Measurements from ENCODE around the gene CEACAM1.
"Not testable (repeated sequence)": the region's sequence is repeated elsewhere in the genome, so short reads cannot be mapped to it uniquely, and the experiment has no call there.

CEACAM1 gene

DNA sequence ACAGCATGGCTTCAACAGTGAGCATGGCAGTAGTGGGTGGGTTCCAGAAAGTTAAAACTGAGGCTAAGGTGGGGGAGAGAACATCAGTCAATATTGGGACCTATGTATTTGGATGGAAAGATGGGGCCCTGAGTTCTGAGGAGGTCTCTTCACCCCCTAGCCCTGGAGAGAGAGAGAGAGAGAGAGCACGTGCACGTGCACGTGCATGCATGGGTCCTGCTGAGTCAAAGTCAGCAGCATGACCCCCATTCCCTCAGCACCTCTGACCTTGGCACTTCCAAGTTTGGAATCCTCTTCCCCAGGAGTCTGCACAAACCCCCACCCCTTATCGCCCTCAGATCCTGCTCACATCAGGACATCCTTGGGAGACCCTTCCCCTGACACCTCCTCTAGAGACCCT lies 32.5 kb upstream of the CEACAM1 start:
- no peak overlapping the region for H3K4me3 ChIP-seq (ENCODE audit: insufficient read depth, low read depth, low read length)
- H3K9me3 ChIP-seq (ENCODE audit: control insufficient read depth, low read length): no peaks in the 10 kb centered on the region
- no peaks in the 10 kb centered on the region for H3K36me3 ChIP-seq (ENCODE audit: control insufficient read depth, insufficient read depth, low read length)
- H3K27ac ChIP-seq (ENCODE audit: insufficient read depth, low read depth, low read length, poor library complexity, severe bottlenecking): no peak overlapping the region
- H3K4me1 ChIP-seq (ENCODE audit: control insufficient read depth, insufficient read depth, low read length): peaks cover 2% of the 10 kb centered on the region
- WGBS, 2 experiments: 90 to 95% methylated on average over 4 of the region's 4 CpGs
- no peaks in the 10 kb centered on the region for H3K27me3 ChIP-seq (ENCODE audit: control insufficient read depth, insufficient read depth, low read length, poor library complexity, severe bottlenecking)

DNA sequence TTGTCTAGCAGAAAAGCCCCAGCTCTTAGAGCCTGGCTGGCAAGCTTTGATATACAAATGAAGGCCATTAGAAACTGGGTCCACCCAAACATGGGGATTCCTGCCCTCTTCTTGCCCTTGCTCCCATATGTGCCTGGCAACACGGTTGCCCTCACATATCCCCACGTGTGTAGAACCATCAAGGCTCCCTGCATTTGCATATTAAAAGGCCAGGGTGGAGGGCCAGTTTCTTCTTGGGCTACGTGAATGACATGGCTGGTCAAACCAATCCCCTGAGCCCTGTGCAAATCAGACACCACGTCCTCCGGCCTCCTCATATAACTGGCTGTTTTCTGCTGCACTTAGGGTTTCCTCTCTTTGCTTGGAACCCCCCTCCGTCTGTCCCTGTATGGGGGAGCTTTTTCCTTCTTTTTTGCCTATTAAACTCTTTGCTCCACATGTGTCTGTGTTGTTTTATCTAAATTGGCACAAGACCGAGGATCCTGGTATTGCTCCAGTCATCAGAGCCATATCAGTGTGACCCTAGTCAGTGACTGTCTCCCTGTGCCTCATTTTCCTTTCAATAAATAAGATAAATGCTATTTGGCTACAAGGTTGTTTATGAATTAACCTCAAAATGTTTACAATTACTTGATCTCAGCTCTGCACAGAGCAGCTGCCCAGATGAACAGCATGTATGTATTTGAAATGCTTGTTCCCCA lies 30.3 kb upstream of the CEACAM1 start:
- H3K4me1 ChIP-seq (ENCODE audit: control insufficient read depth, insufficient read depth, low read length): peaks cover 8% of the 10 kb centered on the region
- H3K36me3 ChIP-seq (ENCODE audit: control insufficient read depth, insufficient read depth, low read length): no peaks in the 10 kb centered on the region
- H3K27me3 ChIP-seq (ENCODE audit: control insufficient read depth, insufficient read depth, low read length, poor library complexity, severe bottlenecking): no peaks in the 10 kb centered on the region
- WGBS, 2 experiments: 48 to 54% methylated on average over 7 of the region's 7 CpGs
- H3K4me3 ChIP-seq (ENCODE audit: insufficient read depth, low read depth, low read length): no peak overlapping the region
- H3K9me3 ChIP-seq (ENCODE audit: control insufficient read depth, low read length): no peaks in the 10 kb centered on the region
- H3K27ac ChIP-seq (ENCODE audit: insufficient read depth, low read depth, low read length, poor library complexity, severe bottlenecking): no peak overlapping the region

GRCh38 chr19:42557386-42557871 lies 29.1 kb upstream of the CEACAM1 start:
- H3K27me3 ChIP-seq (ENCODE audit: control insufficient read depth, insufficient read depth, low read length, poor library complexity, severe bottlenecking): not testable (repeated sequence)
- WGBS, 2 experiments: 91 to 96% methylated on average over 10 of the region's 10 CpGs

DNA sequence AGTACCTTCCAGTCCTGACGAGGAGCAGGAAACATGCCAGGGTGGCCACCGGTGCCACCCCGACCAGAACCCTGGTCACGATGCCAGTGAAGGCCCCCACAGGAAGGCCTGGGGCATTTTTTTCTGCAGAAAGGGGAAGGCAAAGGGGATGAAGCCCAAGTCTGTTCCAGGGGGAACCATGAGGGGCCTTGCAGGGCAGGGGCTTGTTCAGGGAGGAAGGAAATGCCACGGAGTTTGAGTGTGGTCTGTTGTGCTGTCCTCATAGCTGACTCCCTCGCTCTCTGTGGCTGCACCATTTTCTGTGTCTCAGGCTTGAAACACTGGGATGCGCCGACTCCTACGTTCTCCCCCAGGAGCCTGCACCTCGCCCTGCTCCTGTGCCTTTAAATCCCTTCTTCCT lies 27.5 kb upstream of the CEACAM1 start:
- H3K27ac ChIP-seq (ENCODE audit: insufficient read depth, low read depth, low read length, poor library complexity, severe bottlenecking): no peak overlapping the region
- H3K4me3 ChIP-seq (ENCODE audit: insufficient read depth, low read depth, low read length): no peak overlapping the region
- no peaks in the 10 kb centered on the region for H3K36me3 ChIP-seq (ENCODE audit: control insufficient read depth, insufficient read depth, low read length)
- no peaks in the 10 kb centered on the region for H3K9me3 ChIP-seq (ENCODE audit: control insufficient read depth, low read length)
- no peaks in the 10 kb centered on the region for H3K27me3 ChIP-seq (ENCODE audit: control insufficient read depth, insufficient read depth, low read length, poor library complexity, severe bottlenecking)
- peaks cover 8% of the 10 kb centered on the region for H3K4me1 ChIP-seq (ENCODE audit: control insufficient read depth, insufficient read depth, low read length)
- 88 to 91% methylated on average over 10 of the region's 10 CpGs for WGBS, 2 experiments

More at GRCh38 chr19:42557386-42557871, 29.1 kb upstream of the CEACAM1 start:
- not testable (repeated sequence) for H3K4me1 ChIP-seq (ENCODE audit: control insufficient read depth, insufficient read depth, low read length); H3K36me3 ChIP-seq (ENCODE audit: control insufficient read depth, insufficient read depth, low read length); H3K4me3 ChIP-seq (ENCODE audit: insufficient read depth, low read depth, low read length); H3K27ac ChIP-seq (ENCODE audit: insufficient read depth, low read depth, low read length, poor library complexity, severe bottlenecking); H3K9me3 ChIP-seq (ENCODE audit: control insufficient read depth, low read length)

DNA sequence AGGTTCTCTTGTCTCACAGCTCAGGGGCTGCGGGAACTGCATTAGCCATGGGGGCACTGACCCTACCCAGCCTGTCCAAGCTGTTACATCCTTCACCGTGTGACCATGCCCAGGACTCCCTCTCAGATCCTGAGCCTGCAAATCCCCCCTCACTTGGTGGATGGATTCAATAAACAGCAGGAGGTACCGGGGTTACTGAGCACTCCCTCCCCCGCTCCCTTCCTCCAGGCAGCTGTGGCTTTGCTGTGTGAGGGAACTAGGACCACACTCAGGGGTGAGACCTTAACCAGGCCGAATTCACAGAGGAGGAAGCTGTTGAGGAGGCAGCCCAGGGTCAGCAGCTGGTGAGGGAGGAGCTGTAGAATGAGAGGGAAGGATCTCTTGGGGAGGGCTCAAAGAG lies 27.0 kb upstream of the CEACAM1 start:
- H3K4me3 ChIP-seq (ENCODE audit: insufficient read depth, low read depth, low read length): no peak overlapping the region
- WGBS, 2 experiments: 52 to 62% methylated on average over 5 of the region's 5 CpGs
- H3K27me3 ChIP-seq (ENCODE audit: control insufficient read depth, insufficient read depth, low read length, poor library complexity, severe bottlenecking): no peaks in the 10 kb centered on the region
- H3K4me1 ChIP-seq (ENCODE audit: control insufficient read depth, insufficient read depth, low read length): peaks cover 8% of the 10 kb centered on the region
- no peaks in the 10 kb centered on the region for H3K9me3 ChIP-seq (ENCODE audit: control insufficient read depth, low read length)
- no peak overlapping the region for H3K27ac ChIP-seq (ENCODE audit: insufficient read depth, low read depth, low read length, poor library complexity, severe bottlenecking)
- no peaks in the 10 kb centered on the region for H3K36me3 ChIP-seq (ENCODE audit: control insufficient read depth, insufficient read depth, low read length)

- Histone ChIP-seq H3K9me3 (ENCODE audit: control insufficient read depth, low read length) (no peaks in the 10 kb centered on the region), H3K36me3 (ENCODE audit: control insufficient read depth, insufficient read depth, low read length) (no peaks in the 10 kb centered on the region), H3K4me1 (ENCODE audit: control insufficient read depth, insufficient read depth, low read length) (peaks cover 8% of the 10 kb centered on the region), H3K4me3 (ENCODE audit: insufficient read depth, low read depth, low read length) (no peak overlapping the region), H3K27ac (ENCODE audit: insufficient read depth, low read depth, low read length, poor library complexity, severe bottlenecking) (no peak overlapping the region), H3K27me3 (ENCODE audit: control insufficient read depth, insufficient read depth, low read length, poor library complexity, severe bottlenecking) (no peaks in the 10 kb centered on the region)
- 95 to 97% methylated on average over 3 of the region's 3 CpGs for WGBS, 2 experiments
Measured at GRCh38 chr19:42554046-42554575, 25.8 kb upstream of the CEACAM1 start.

GRCh38 chr19:42553292-42554045 lies 25.2 kb upstream of the CEACAM1 start:
- 92 to 94% methylated on average over 8 of the region's 8 CpGs for WGBS, 2 experiments
- no peaks in the 10 kb centered on the region for H3K36me3 ChIP-seq (ENCODE audit: control insufficient read depth, insufficient read depth, low read length)
- H3K4me3 ChIP-seq (ENCODE audit: insufficient read depth, low read depth, low read length): no peak overlapping the region
- no peaks in the 10 kb centered on the region for H3K27me3 ChIP-seq (ENCODE audit: control insufficient read depth, insufficient read depth, low read length, poor library complexity, severe bottlenecking)
- no peak overlapping the region for H3K27ac ChIP-seq (ENCODE audit: insufficient read depth, low read depth, low read length, poor library complexity, severe bottlenecking)
- peaks cover 8% of the 10 kb centered on the region for H3K4me1 ChIP-seq (ENCODE audit: control insufficient read depth, insufficient read depth, low read length)
- H3K9me3 ChIP-seq (ENCODE audit: control insufficient read depth, low read length): no peaks in the 10 kb centered on the region

- Histone ChIP-seq H3K4me3 (ENCODE audit: insufficient read depth, low read depth, low read length) (no peak overlapping the region), H3K36me3 (ENCODE audit: control insufficient read depth, insufficient read depth, low read length) (no peaks in the 10 kb centered on the region), H3K9me3 (ENCODE audit: control insufficient read depth, low read length) (no peaks in the 10 kb centered on the region), H3K27me3 (ENCODE audit: control insufficient read depth, insufficient read depth, low read length, poor library complexity, severe bottlenecking) (no peaks in the 10 kb centered on the region), H3K4me1 (ENCODE audit: control insufficient read depth, insufficient read depth, low read length) (peaks cover 8% of the 10 kb centered on the region), H3K27ac (ENCODE audit: insufficient read depth, low read depth, low read length, poor library complexity, severe bottlenecking) (no peak overlapping the region)
- WGBS, 2 experiments: 87 to 94% methylated on average over 8 of the region's 8 CpGs
Measured at GRCh38 chr19:42552086-42553065, 24.1 kb upstream of the CEACAM1 start.

DNA sequence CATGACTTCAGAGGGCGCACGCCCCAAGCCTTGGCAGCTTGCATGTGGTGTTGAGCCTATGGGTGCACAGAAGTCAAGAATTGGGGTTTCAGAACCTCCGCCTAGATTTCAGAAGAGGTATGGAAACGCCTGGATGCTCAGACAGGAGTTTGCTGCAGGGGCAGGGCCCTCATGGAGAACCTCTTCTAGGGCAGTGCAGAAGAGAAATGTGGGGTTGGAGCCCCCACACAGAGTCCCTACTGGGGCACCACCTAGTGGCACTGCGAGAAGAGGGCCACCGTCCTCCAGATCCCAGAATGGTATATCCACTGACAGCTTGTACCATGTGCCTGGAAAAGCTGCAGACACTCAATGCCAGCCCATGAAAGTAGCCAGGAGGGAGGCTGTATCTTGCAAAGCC lies 22.2 kb upstream of the CEACAM1 start:
- H3K27ac ChIP-seq (ENCODE audit: insufficient read depth, low read depth, low read length, poor library complexity, severe bottlenecking); H3K4me1 ChIP-seq (ENCODE audit: control insufficient read depth, insufficient read depth, low read length); H3K9me3 ChIP-seq (ENCODE audit: control insufficient read depth, low read length); H3K27me3 ChIP-seq (ENCODE audit: control insufficient read depth, insufficient read depth, low read length, poor library complexity, severe bottlenecking); H3K36me3 ChIP-seq (ENCODE audit: control insufficient read depth, insufficient read depth, low read length); H3K4me3 ChIP-seq (ENCODE audit: insufficient read depth, low read depth, low read length): not testable (repeated sequence)
- 94 to 95% methylated on average over 6 of the region's 6 CpGs for WGBS, 2 experiments

Measured in ectodermal cell (in vitro differentiated cells).